Esophagus (tissue), 2 donors: ENCODE results near the gene ANTXR1. TPM values are rescaled to one million over a fixed set of nuclear protein-coding genes. Genes with fewer than 3 reads are reported as not detected.
"Not testable (repeated sequence)": the region's sequence is repeated elsewhere in the genome, so short reads cannot be mapped to it uniquely, and the experiment has no call there.

Experiments used
- H3K27ac ChIP-seq, 2 donors: one replicate each; pipeline ENCODE4 v1.5.1; 2013; ENCODE audit warnings: low read depth in 2 of 2, mild to moderate bottlenecking in 2 of 2, inconsistent platforms in 1 of 2, low read length in 1 of 2, moderate library complexity in 1 of 2
- H3K27me3 ChIP-seq, 2 donors: one replicate each; pipeline ENCODE4 v1.6.1; 2013; ENCODE audit warnings: low read length in 2 of 2, control low read depth in 1 of 2, mild to moderate bottlenecking in 1 of 2; ENCODE audit not compliant: insufficient read depth in 2 of 2, control insufficient read depth in 1 of 2
- H3K36me3 ChIP-seq, 2 donors: one replicate each; pipeline ENCODE4 v1.6.1; 2013; ENCODE audit warnings: low read length in 1 of 2; ENCODE audit not compliant: control insufficient read depth in 2 of 2, insufficient read depth in 2 of 2
- H3K4me1 ChIP-seq, 2 donors: one replicate each; pipeline ENCODE4 v1.6.1; 2013; ENCODE audit warnings: low read length in 1 of 2; ENCODE audit not compliant: control insufficient read depth in 2 of 2, insufficient read depth in 2 of 2
- H3K4me3 ChIP-seq, 2 donors: one replicate each; pipeline ENCODE4 v1.5.1; 2013; ENCODE audit warnings: low read length in 2 of 2, mild to moderate bottlenecking in 2 of 2, low read depth in 1 of 2, moderate library complexity in 1 of 2
- H3K9me3 ChIP-seq, 2 donors: one replicate each; pipeline ENCODE4 v1.6.1; 2013; ENCODE audit warnings: mild to moderate bottlenecking in 2 of 2, low read depth in 1 of 2, low read length in 1 of 2, moderate library complexity in 1 of 2; ENCODE audit not compliant: control insufficient read depth in 2 of 2, insufficient read depth in 1 of 2
- WGBS, 2 donors: extraction: QIAGEN DNeasy Blood & Tissue Kit; methylation state at CpG; one replicate each; pipeline ENCODE4 v1.1.7; 2013; 5-methylcytosine and 5-hydroxymethylcytosine counted together
- polyA plus RNA-seq, 2 donors: library from polyadenylated mRNA; stranded (reverse); fragments of 200-250 nt; gene quantifications; one replicate each; pipeline ENCODE4 v1.2.3, GENCODE V29; 2013
- donor health status: healthy with polysubstance abuse.
- donor health status: Bipolar disorder and iron deficiency.

Gene ANTXR1
- polyA plus RNA-seq, 2 donors = 5.0 to 8.5 TPM

DNA sequence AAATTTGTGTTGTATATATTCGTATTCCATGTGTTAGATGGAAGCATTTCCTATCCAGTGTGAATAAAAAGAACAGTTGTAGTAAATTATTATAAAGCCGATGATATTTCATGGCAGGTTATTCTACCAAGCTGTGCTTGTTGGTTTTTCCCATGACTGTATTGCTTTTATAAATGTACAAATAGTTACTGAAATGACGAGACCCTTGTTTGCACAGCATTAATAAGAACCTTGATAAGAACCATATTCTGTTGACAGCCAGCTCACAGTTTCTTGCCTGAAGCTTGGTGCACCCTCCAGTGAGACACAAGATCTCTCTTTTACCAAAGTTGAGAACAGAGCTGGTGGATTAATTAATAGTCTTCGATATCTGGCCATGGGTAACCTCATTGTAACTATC lies 235.3 kb downstream of the ANTXR1 start:
- Histone ChIP-seq H3K4me1 (no peaks in the 10 kb centered on the region), H3K9me3 (no peaks in the 10 kb centered on the region)
- WGBS, 2 donors = 72 to 87% methylated on average over 4 of the region's 4 CpGs

GRCh38 chr2:69250981-69251380 lies 238.0 kb downstream of the ANTXR1 start:
- H3K9me3 ChIP-seq = no peaks in the 10 kb centered on the region
- WGBS, 2 donors = 82 to 88% methylated on average over 1 of the region's 1 CpG
- H3K4me3 ChIP-seq = no peak overlapping the region
- no peaks in the 10 kb centered on the region for H3K27me3 ChIP-seq
- H3K4me1 ChIP-seq = no peaks in the 10 kb centered on the region
- no peak overlapping the region for H3K27ac ChIP-seq
- H3K36me3 ChIP-seq = peaks cover 0 to 3% of the 10 kb centered on the region in 2 donors

More for the DNA sequence above, 235.3 kb downstream of the ANTXR1 start:
- no peak overlapping the region for H3K4me3 ChIP-seq
- H3K27me3 ChIP-seq = no peaks in the 10 kb centered on the region
- H3K27ac ChIP-seq = no peak overlapping the region
- H3K36me3 ChIP-seq = peaks cover 0 to 3% of the 10 kb centered on the region in 2 donors

- no peak overlapping the region for H3K27ac ChIP-seq
- H3K4me3 ChIP-seq = no peak overlapping the region
- WGBS, 2 donors = 77 to 84% methylated on average over 2 of the region's 2 CpGs
- peaks cover 0 to 3% of the 10 kb centered on the region in 2 donors for H3K36me3 ChIP-seq
- no peaks in the 10 kb centered on the region for H3K4me1 ChIP-seq
- H3K9me3 ChIP-seq = no peaks in the 10 kb centered on the region
- H3K27me3 ChIP-seq = no peaks in the 10 kb centered on the region
Measured at GRCh38 chr2:69251943-69252342, 239.0 kb downstream of the ANTXR1 start.

- WGBS, 2 donors = 51 to 60% methylated on average over 2 of the region's 2 CpGs
- no peaks in the 10 kb centered on the region for H3K27me3 ChIP-seq
Measured at GRCh38 chr2:69253112-69253511, 240.1 kb downstream of the ANTXR1 start.

DNA sequence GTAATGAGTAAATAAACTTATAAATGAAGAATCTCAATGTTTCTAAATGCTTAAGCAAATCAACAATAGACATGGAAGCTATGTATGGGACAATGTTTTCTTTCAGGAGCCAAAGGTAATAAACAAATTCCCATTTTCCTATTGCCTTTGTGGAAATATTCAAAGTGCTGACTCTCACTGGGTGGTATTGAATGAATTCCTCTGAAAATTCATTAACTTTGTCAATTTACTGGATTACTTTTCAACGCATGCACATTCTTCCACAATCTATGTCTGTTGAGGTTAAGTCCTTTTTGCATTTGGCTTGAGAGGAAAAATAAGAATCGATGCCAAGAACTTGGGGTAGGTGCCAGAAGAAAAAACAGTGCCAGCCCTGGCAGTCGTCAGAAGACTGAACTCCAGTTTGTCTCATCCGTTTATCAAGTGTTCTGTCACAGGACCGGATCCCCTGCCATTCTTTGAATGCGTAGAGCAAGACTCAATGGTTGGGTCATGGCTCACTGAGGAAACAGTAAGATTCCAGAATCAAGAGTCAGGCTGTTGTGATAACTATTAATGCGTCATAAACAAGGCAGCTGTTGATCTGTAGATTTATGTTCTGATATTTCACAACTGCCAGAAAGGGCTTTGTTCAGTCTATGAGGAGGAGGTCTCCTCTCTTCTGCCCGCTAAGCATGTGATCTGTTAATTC lies 240.8 kb downstream of the ANTXR1 start:
- WGBS, 2 donors = 30 to 31% methylated on average over 8 of the region's 8 CpGs
- H3K36me3 ChIP-seq = no peaks in the 10 kb centered on the region
- no peak overlapping the region for H3K4me3 ChIP-seq
- H3K27me3 ChIP-seq = no peaks in the 10 kb centered on the region
- no peaks in the 10 kb centered on the region for H3K4me1 ChIP-seq
- no peak overlapping the region for H3K27ac ChIP-seq
- H3K9me3 ChIP-seq = no peaks in the 10 kb centered on the region

More at GRCh38 chr2:69253112-69253511, 240.1 kb downstream of the ANTXR1 start:
- Histone ChIP-seq H3K36me3 (no peaks in the 10 kb centered on the region), H3K9me3 (no peaks in the 10 kb centered on the region), H3K4me1 (no peaks in the 10 kb centered on the region), H3K27ac (no peak overlapping the region), H3K4me3 (no peak overlapping the region)

DNA sequence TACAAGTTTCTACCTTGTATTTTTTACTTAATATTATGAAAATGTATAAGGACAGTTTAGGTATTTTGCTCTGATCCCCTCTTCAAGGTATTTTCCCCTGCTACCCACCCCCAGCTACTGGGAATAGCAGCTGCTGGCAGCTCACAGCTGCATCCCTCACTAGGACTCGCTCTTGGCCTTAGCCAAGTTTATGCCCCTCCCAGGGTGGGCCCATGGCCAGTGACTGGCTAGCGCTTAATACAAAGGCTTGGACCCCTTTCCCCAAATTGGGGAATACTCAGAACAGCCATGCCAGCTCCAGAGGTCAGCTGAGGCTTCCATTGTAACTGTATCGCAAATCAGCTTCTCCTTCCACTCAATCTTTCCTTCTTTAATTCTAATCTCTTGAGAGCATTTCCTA lies 242.8 kb downstream of the ANTXR1 start:
- Histone ChIP-seq H3K9me3 (peaks cover 0 to 4% of the 10 kb centered on the region in 2 donors), H3K4me3 (no peak overlapping the region), H3K4me1 (no peaks in the 10 kb centered on the region), H3K27me3 (no peaks in the 10 kb centered on the region), H3K27ac (no peak overlapping the region), H3K36me3 (no peaks in the 10 kb centered on the region)
- 78% methylated on average over 3 of the region's 3 CpGs for WGBS, 2 donors

DNA sequence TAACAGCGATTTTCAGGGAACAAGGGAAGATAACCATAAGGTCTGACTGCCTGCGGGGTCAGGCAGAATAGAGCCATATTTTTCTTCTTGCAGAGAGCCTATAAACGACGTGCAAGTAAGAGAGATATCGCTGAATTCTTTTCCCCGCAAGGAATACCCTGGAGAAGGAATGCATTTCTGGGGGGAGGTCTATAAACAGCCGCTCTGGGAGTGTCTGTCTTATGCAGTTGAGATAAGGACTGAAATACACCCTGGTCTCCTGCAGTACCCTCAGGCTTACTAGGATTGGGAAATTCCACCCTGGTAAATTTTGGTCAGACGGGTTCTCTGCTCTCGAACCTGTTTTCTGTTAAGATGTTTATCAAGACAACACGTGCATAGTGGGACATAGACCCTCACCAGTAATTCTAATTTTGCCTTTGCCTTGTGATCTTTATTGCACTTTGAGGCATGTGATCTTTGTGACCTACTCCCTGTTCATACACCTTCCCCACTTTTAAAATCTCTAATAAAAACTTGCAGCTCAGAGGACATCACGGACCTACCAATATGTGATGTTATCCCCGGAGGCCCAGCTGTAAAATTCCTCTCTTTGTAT lies 247.1 kb downstream of the ANTXR1 start:
- not testable (repeated sequence) for H3K4me3 ChIP-seq, H3K4me1 ChIP-seq, H3K36me3 ChIP-seq, H3K9me3 ChIP-seq, H3K27ac ChIP-seq, H3K27me3 ChIP-seq
- 89 to 91% methylated on average over 12 of the region's 12 CpGs for WGBS, 2 donors

- H3K36me3 ChIP-seq = no peaks in the 10 kb centered on the region
- no peaks in the 10 kb centered on the region for H3K27me3 ChIP-seq
- no peaks in the 10 kb centered on the region for H3K4me1 ChIP-seq
- no peak overlapping the region for H3K4me3 ChIP-seq
- H3K9me3 ChIP-seq = peaks cover 0 to 4% of the 10 kb centered on the region in 2 donors
- no peak overlapping the region for H3K27ac ChIP-seq
Measured at GRCh38 chr2:69260666-69261065, 247.7 kb downstream of the ANTXR1 start.

- Histone ChIP-seq H3K27me3 (no peaks in the 10 kb centered on the region), H3K4me1 (no peaks in the 10 kb centered on the region), H3K27ac (no peak overlapping the region), H3K4me3 (no peak overlapping the region), H3K36me3 (no peaks in the 10 kb centered on the region), H3K9me3 (no peaks in the 10 kb centered on the region)
- 75 to 82% methylated on average over 4 of the region's 4 CpGs for WGBS, 2 donors
Measured at GRCh38 chr2:69269330-69269729, 256.4 kb downstream of the ANTXR1 start.

DNA sequence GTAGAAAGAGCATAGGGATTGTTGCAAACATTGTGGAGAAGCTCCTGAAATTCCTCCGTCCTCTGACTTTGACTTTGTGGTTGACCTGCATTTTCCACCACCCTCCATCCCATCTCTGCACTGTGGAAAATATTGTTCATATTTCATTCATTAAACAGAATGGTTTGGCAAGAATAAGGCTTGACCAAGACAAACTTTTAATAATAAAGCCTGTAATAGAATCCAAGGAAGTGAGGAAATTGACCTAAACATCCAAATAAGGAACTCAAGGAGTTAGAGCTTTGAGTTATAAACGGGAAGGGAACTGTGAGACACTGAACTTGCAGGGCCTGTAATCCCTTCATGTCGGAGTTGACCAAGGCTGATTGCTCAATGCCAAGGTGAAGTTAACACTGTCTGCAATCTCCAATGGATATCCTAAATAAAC lies 258.9 kb downstream of the ANTXR1 start:
- Histone ChIP-seq H3K4me3 (no peak overlapping the region), H3K27ac (no peak overlapping the region), H3K9me3 (no peaks in the 10 kb centered on the region), H3K36me3 (no peaks in the 10 kb centered on the region), H3K27me3 (no peaks in the 10 kb centered on the region), H3K4me1 (no peaks in the 10 kb centered on the region)
- WGBS, 2 donors = 52 to 53% methylated on average over 3 of the region's 3 CpGs
